ENCODE results near the gene CALN1. TPM values are rescaled to one million over a fixed set of nuclear protein-coding genes. Genes with fewer than 3 reads are reported as not detected.

Gene CALN1
- total and polyA plus RNA-seq, 2 of the 8 experiments (the other 6 are each of a cell fraction or from before 2014, with no cell fraction given): 6.4 to 15.2 TPM

GRCh38 chr7:72326365-72326764 is 85.8 kb downstream of the CALN1 start:
- H3K4me3 ChIP-seq (ENCODE audit: extremely low read depth in 1 of 4, insufficient read depth in 2 of 4, low read depth in 3 of 4, low read length in 4 of 4): no peak overlapping the region
- no peak overlapping the region for H2BK15ac ChIP-seq (ENCODE audit: low read length)
- H3K23ac ChIP-seq (ENCODE audit: insufficient read length): no peak overlapping the region
- no peak overlapping the region for H3K4me2 ChIP-seq (ENCODE audit: insufficient read depth in 1 of 2, low read depth in 2 of 2, low read length in 2 of 2)
- no peak overlapping the region for H3K14ac ChIP-seq (ENCODE audit: insufficient read length)
- no peak overlapping the region for H3K18ac ChIP-seq (ENCODE audit: extremely low read depth, low read length)
- no peaks in the 10 kb centered on the region for H4K20me1 ChIP-seq (replicated peaks in 1 of 2; ENCODE audit: control insufficient read depth in 1 of 2, insufficient read depth in 2 of 2, low read length in 2 of 2)
- no peaks in the 10 kb centered on the region for H3K36me3 ChIP-seq (ENCODE audit: control insufficient read depth in 2 of 4, insufficient read depth in 4 of 4, low read length in 3 of 4)
- 94% methylated on average over 4 of the region's 4 CpGs; no CpG with 5 or more reads in 1 of the 2 experiments for WGBS, 2 experiments (ENCODE audit: extremely low coverage in 1 of 2, insufficient coverage in 1 of 2, insufficient read length in 1 of 2, insufficient replicate concordance in 2 of 2, low coverage in 1 of 2, low lambda C conversion rate in 2 of 2, missing lambda C conversion rate in 1 of 2)
- peaks cover 4% of the 10 kb centered on the region; the same call in 1 of the 2 replicates for H3K79me1 ChIP-seq (ENCODE audit: low read depth, low read length)
- no peak overlapping the region for H2BK12ac ChIP-seq (ENCODE audit: low read depth, low read length)
- no peaks in the 10 kb centered on the region for H3K23me2 ChIP-seq (ENCODE audit: low read depth, low read length)
- CTCF ChIA-PET (ENCODE audit: partially characterized antibody): interaction anchor here (0.8 to 1.4 kb wide), 4 partner anchors 9 to 168 kb away, joined by 3 to 8 read pairs (median 4); no protein-coding TSS in a partner anchor
- H2AFZ ChIP-seq (ENCODE audit: low read length): no peak overlapping the region
- H2BK5ac ChIP-seq (ENCODE audit: low read depth, low read length): no peak overlapping the region
- H2BK20ac ChIP-seq (ENCODE audit: low read length): no peak overlapping the region
- H3K27ac ChIP-seq (ENCODE audit: low read depth, low read length): no peak overlapping the region
- H3K27me3 ChIP-seq (replicated peaks in 1 of 4; ENCODE audit: control insufficient read depth in 3 of 4, extremely low read depth in 1 of 4, insufficient read depth in 3 of 4, low read length in 3 of 4): no peaks in the 10 kb centered on the region
- TF ChIP-seq RFX5 (IDR thresholded peaks at IDR 0.05; ENCODE audit: borderline replicate concordance, low read depth, low read length) (no peak), KDM5A (IDR thresholded peaks at IDR 0.05; ENCODE audit: low read length) (no peak)
- no peak overlapping the region for H4K91ac ChIP-seq (replicated peaks; ENCODE audit: insufficient read length, low read length)
- no peak overlapping the region for H3K9ac ChIP-seq (replicated peaks in 1 of 4; ENCODE audit: extremely low read depth in 1 of 4, low read depth in 3 of 4, low read length in 3 of 4)
- no peak for FAIRE-seq
- no peak overlapping the region for H2BK120ac ChIP-seq (replicated peaks; ENCODE audit: low read depth, low read length)
- H2AK5ac ChIP-seq (ENCODE audit: low read depth, low read length): no peak overlapping the region
- POLR2A ChIA-PET (ENCODE audit: partially characterized antibody): interaction anchor here (1.0 to 1.2 kb wide), 2 partner anchors 9 to 11 kb away, joined by 3 read pairs; no protein-coding TSS in a partner anchor
- H3K4me1 ChIP-seq (replicated peaks in 1 of 4; ENCODE audit: control insufficient read depth in 3 of 4, insufficient read depth in 4 of 4, low read length in 3 of 4): no peaks in the 10 kb centered on the region
- no peak overlapping the region for H4K8ac ChIP-seq (ENCODE audit: extremely low read depth, insufficient read depth, low read length)
- H3K79me2 ChIP-seq (ENCODE audit: control insufficient read depth in 1 of 2, insufficient read depth in 2 of 2, low read length in 2 of 2): peaks cover 0 to 15% of the 10 kb centered on the region in 2 experiments; a peak in 2 of 4 replicates
- no peak overlapping the region for H3K56ac ChIP-seq (replicated peaks; ENCODE audit: insufficient read length, low read depth, low read length)
- H3K4ac ChIP-seq (replicated peaks; ENCODE audit: insufficient read length, low read depth, low read length): no peak overlapping the region
- no peak overlapping the region for H4K5ac ChIP-seq (ENCODE audit: insufficient read length, low read depth, low read length)
- no peak for DNase-seq (ENCODE audit: low read depth in 1 of 2, low spot score in 2 of 2)
- no peaks in the 10 kb centered on the region for H3K9me3 ChIP-seq (ENCODE audit: insufficient read depth in 2 of 2, low read depth in 1 of 2, low read length in 1 of 2)

All from H1 (cell line).